GM19099 (cell line): ENCODE measurements around the gene HSPBP1.

Experiments
- POLR2A ChIP-seq: IDR thresholded peaks from 3 replicates; pipeline ENCODE4 v1.6.1; 2011; ENCODE audit warnings: low read depth; ENCODE audit not compliant: insufficient read length; ENCODE audit errors: extremely low read depth

The HSPBP1 gene

GRCh38 chr19:55285229-55285890, 5.5 kb upstream of the HSPBP1 start:
- TF ChIP-seq POLR2A, result no peak

- no peak for TF ChIP-seq POLR2A
Measured at GRCh38 chr19:55284405-55285058, 4.6 kb upstream of the HSPBP1 start.

GRCh38 chr19:55283548-55284377, 3.9 kb upstream of the HSPBP1 start, which contains the start of gene BRSK1:
TSS of gene BRSK1 (plus strand) at chr19:55283997. CDS start at chr19:55284443, 446 bp downstream.
- TF ChIP-seq POLR2A, result no peak

GRCh38 chr19:55279340-55279739, 570 bp downstream of the HSPBP1 start:
- TF ChIP-seq POLR2A, result no peak

GRCh38 chr19:55278391-55279135, 1.3 kb downstream of the HSPBP1 start:
- no peak for TF ChIP-seq POLR2A

- TF ChIP-seq POLR2A, result no peak
Measured at GRCh38 chr19:55277494-55277893, 2.4 kb downstream of the HSPBP1 start.

- TF ChIP-seq POLR2A, result no peak
Measured at GRCh38 chr19:55276720-55277430, 3.0 kb downstream of the HSPBP1 start.

- no peak for TF ChIP-seq POLR2A
Measured at GRCh38 chr19:55275851-55276719, 3.8 kb downstream of the HSPBP1 start.

GRCh38 chr19:55273978-55274707, 5.8 kb downstream of the HSPBP1 start:
- TF ChIP-seq POLR2A, result no peak

GRCh38 chr19:55272142-55272541, 7.8 kb downstream of the HSPBP1 start:
- TF ChIP-seq POLR2A, result no peak

- TF ChIP-seq POLR2A, result no peak
Measured at GRCh38 chr19:55270172-55270942, 9.6 kb downstream of the HSPBP1 start.

- no peak for TF ChIP-seq POLR2A
Measured at GRCh38 chr19:55269299-55269698, 10.6 kb downstream of the HSPBP1 start.
